Left ventricle myocardium superior (tissue), 1 donor: Measurements from ENCODE around the gene EBF4. TPM values are rescaled to one million over a fixed set of nuclear protein-coding genes. Genes with fewer than 3 reads are reported as not detected.
"Not testable (repeated sequence)": the region's sequence is repeated elsewhere in the genome, so short reads cannot be mapped to it uniquely, and the experiment has no call there.

Experiments
- ATAC-seq: fragments of 200-7000 bp; cut with Tn5 transposase; one replicate; pipeline ENCODE4 v1.9.1; 2020; ENCODE audit warnings: mild to moderate bottlenecking, moderate library complexity
- DNase-seq: peaks from one replicate; pipeline ENCODE4 v3.0.0-alpha.2; 2020
- intact Hi-C: fragments of 100-400 bp; cut with micrococcal nuclease; formaldehyde crosslinking; loops from one replicate; pipeline ENCODE4 v1.11.0; 2022
- total RNA-seq: library from RNA; stranded (reverse); fragmentation: NEBNext Ultra II Directional; extraction: Animal tissue kit (Norgen Biotek cat#: 25700); gene quantifications from one replicate; pipeline ENCODE4 v1.2.1, GENCODE V29; 2021
- donor health status: DM: no; HTN: yes; CAD: no; lungs with severe emphysema.

Gene EBF4
- total RNA-seq, 1 donor from 2014 or later, result 3.7 TPM

DNA sequence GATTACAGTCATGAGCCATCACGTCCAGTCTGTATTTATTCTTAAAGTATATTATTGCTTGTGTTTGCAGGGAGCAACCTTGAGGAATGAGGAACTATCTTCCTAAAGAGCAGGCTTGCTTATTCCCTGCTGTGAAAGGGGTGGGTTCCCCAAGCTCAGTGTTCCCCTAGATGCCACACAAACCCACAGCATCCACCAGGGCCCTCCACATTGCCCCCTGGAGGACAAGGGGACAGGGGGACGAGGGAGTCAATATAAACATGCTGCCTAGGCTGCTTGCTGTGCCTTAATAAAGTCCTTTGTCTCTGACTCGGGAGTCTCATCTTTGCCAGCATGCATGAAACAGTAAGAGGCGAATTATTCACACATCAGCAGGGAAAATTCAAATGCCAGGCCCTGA is 20.6 kb upstream of the EBF4 start:
- DNase-seq (no peak), ATAC-seq (no peak)
- intact Hi-C loops, result no loop called here

DNA sequence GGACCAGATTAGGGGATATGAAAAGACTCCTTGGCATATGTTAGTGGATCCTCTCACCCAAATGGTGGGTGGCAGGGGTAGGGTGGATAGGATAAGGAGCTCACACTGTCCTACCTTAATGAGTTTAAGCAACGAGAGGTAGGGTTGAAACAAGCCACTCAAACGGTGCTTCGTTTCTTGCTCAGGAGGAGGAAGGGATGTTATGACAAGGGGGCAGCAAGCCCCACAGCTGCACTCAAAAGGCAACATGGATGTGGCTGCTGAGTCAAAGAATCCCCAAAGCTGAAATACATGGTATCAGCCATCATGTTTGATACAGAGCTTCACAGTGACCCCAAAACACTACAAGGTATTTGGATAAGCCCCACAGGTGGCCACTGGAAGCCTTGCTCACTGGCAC is 20.1 kb upstream of the EBF4 start:
- ATAC-seq, result no peak
- no peak for DNase-seq
- intact Hi-C loops, result no loop called here

DNA sequence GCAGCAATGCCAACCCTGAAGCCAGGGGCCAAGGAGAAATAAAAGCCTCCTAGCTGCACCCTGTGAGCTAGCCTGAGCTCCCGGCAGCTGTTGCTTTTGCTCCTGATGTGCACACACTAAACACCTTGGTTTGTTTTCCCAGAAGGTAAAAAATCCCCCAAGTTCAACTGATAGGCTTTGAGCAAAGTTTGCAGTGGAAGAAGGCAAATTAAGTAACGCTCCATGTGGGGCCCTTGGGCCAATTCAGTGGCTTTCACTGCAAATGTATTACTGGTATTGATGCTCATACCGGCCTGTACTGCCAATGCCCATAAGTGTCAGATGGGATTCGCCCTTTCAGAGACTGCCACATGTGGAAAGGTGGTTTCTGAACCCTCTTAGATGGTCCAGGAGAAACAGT is 19.1 kb upstream of the EBF4 start:
- DNase-seq (no peak), ATAC-seq (no peak)
- intact Hi-C loops, result no loop called here

DNA sequence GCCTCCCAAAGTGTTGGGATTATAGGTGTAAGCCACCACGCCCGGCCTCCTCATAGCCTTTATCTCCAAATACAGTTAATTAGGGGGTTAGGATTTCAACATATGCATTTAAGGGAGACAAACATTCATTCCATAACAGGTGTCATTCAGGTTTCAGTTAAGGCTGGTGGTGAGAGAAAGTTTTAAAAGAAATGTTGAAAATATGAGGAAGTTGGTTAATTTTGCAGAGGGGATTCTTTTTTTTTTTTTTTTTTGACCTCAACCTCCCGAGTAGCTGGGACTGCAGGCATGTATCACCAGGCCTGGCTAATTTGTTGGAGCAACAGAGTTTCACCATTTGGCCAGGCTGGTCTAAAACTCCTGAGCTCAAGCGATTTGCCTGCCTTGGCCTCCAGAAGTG is 12.5 kb upstream of the EBF4 start:
- DNase-seq (no peak), ATAC-seq (no peak)
- intact Hi-C loops, result no loop called here

DNA sequence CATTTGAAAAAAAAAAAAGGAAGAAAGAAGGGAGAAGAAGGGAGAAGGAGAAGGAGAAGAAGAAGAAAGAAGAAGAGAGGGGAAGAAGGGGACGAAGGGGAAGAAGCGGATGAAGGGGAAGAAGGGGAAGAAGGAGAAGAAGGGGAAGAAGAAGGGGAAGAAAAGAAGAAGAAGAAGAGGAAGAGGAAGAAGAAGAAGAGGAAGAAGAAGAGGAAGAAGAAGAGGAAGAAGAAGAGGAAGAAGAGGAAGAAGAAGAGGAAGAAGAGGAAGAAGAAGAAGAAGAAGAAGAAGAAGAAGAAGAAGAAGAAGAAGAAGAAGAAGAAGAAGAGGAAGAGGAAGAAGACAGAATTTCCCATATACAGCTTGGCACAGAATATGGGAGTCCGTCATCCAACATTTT is 10.5 kb upstream of the EBF4 start:
- DNase-seq, intact Hi-C loops, ATAC-seq: not testable (repeated sequence)

DNA sequence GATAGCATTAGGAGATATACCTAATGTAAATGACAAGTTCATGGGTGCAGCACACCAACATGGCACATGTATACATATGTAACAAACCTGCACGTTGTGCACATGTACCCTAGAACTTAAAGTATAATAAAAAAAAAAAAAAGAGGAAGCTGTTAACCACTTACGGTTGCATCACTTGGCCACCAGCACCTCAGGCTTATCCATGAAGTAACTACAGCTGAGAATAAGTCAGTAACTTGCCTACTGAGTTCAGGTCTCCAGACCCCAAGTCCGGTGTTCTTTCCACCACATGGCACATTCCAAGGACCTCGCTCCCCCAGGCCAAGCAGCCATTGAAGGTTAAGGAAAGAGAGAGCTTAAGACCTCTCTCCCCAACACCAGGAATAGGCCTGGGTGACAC is 7.8 kb upstream of the EBF4 start:
- intact Hi-C loops, DNase-seq, ATAC-seq: not testable (repeated sequence)

DNA sequence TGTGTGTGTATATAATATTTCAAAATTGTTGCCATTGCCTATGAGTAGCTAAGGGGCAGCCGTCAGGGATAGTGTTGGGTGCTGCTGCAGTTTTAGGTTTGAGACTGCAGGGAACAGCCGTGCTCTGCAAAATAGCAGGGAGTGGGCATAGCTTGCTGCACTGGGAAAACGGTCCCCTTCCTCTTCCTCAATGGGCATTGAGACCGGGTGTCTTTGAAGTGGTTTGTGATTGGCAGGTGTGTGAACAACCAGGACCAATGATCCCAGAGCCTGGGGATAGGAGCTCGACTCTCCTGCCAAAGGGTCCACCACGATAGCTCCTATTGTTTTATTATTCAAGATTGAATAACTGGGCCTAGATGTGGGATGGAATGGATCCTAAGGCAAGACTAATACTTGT is 5.1 kb upstream of the EBF4 start:
- no peak for DNase-seq
- intact Hi-C loops, result no loop called here
- no peak for ATAC-seq

DNA sequence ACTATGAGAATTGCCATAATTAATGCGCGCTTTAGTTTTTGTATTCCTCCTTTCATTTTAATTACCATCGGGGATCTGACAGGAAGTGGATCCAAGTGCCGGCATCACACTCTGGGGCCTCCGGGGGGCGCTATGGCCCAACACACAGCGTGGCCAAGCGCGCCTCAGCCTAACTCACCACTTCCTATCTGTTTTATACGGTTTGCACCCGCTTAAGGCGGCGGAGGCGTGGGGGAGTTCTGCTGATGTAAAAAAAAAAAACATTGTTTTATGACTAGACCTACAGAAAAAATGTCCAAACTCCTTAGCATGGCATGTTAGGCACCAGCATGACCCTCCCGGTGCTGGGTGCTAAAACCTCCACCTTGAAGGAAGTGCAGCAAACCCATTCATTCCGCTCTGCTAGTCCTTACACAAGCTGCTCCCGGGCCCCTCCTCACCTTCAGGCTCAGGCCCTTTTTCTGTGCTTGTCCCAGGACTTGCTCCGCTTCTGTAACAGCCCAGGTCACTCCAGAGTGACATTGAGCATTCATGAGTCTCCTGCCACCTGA is 4.5 kb upstream of the EBF4 start:
- peak; percentile 44 for ATAC-seq
- DNase-seq, result peak; percentile 61
- intact Hi-C loops, result no loop called here

DNA sequence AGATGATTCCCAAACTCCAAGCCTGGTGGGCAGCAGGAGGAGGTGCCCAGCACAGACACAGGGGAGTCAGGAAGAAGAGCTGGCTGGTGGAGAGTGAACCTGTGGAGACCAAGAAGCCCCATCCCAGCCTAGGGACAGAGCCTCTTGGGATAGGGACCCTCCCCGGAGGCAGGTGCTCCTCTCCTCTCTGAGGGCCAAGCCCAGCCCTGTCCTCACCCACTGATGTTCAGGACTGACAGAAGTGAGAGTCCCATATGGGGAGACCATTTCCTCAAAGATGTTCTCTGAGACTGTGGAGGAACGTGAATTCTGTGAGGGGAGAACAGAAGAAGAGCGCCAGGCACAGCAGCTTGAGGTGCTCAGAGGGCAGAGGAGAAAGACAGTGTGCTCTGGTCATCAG is 2.4 kb upstream of the EBF4 start:
- intact Hi-C loops, result no loop called here

DNA sequence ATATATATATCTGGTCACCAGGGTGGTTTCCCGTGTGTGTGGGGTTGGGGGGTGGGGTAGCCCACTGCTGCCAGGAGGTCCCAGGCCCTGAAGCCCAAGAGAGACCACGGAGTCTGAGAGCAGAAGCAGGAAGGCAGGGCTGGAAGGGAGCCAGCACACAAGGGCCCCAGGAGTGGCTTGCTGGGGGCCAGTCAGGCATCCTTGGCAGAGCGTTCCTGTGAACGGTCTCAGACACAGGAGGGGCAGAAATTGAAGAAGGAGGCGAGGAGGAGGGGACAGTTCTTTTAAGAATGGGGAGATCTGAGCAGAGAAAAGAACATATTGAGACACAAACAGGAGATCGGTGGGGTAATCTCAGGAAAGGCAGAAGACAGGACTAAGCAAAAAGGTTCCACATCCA is 1.9 kb upstream of the EBF4 start:
- intact Hi-C loops, result no loop called here
- no peak for ATAC-seq
- DNase-seq, result no peak

More for the DNA sequence above, 2.4 kb upstream of the EBF4 start:
- no peak for DNase-seq
- no peak for ATAC-seq

DNA sequence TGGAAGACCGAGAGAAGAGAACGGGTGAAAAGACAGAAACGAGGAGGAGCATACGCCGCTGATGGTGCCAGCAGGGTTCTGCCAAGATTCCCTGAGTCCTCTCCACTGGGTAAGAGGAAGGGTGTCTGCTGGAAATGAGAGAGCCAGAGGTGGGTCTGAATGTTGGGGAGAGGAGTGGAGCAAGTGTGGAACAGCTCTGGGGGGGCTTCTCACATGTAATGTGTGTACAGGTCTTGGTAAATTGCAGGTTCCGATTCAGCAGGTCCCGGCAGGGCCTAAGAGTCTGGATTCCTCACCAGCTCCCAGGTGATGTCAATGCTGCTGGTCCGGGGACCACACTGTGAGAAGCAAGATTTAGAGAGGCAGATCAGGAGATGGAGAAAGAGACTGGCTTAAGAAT is 1.5 kb upstream of the EBF4 start:
- no peak for DNase-seq
- no peak for ATAC-seq
- intact Hi-C loops, result no loop called here

DNA sequence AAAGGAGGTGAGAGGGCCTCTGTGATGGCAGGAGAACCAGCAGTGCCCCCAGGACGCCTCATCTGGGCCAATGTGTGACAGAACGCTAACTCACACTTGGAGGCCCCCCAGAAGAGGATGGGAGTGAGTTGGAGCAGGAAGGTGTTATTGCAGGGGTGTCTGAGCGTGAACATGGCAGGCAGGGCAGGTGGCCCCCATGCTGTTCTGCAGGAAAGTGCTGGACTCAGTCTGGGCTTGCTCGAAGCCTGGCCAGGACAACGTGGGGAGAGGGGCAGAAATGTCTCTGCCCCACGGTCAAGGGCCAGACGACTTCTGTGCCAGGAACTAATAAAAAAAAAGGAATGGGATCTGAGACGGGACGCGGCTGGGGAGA is 931 bp upstream of the EBF4 start:
- no peak for DNase-seq
- intact Hi-C loops, result no loop called here

DNA sequence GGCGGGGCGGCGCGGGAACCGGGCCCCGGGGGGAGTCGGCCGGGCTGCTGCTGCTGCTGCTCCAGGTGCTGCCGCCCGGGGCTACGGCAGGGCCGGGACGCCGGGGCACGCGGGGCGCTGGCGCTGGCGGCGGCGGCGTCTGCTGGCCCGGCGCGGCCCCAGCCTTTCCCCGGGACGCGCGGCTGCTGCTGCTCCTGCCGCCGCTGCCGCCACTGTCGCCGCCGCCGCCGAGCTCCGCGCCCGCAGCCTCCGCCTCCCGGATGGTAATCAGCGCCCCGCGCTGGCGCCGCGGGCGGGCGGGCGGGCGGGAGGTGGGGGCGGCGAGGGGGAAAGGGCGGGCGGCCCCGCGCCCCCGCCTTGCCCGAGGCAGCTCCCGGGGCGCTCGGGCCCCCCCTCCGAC is 306 bp downstream of the EBF4 start:
- ATAC-seq (no peak), DNase-seq (peak; percentile 40)
- intact Hi-C loops, result no loop called here

More for the DNA sequence above, 931 bp upstream of the EBF4 start:
- ATAC-seq, result no peak

DNA sequence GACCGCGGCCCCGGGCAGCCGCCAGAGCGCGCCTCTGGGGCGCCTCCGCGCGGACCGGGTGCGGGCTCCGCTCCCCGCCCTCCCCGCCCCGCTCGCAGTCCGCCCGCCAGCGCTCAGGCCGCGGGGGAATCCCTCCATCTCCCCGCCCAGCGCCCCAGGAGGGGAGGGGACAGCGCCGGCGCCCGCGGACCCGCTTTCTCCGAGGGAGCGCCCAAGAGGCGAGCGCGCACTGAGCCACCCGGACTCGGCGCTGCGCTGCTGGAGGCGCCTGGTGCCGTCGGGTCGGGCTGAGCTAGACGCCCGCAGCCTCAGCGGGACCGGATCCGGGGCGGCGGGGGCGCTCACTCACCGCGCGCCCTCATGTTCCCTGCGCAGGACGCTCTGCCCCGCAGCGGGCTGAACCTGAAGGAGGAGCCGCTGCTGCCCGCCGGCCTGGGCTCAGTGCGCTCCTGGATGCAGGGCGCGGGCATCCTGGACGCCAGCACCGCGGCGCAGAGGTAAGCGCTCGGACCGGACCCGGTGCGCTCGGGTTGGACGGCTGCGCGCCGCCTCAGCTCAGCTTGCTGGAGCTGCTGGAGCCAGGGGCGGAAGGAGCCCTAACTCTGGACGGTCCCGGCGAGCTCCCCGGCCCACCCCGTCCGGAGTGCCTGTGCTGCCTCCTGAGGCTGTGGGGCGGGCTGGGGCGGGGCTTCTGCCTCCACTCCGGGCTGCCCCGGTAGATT is 867 bp downstream of the EBF4 start:
- DNase-seq (peak; percentile 68), ATAC-seq (peak; percentile 64)
- intact Hi-C loops, result no loop called here

DNA sequence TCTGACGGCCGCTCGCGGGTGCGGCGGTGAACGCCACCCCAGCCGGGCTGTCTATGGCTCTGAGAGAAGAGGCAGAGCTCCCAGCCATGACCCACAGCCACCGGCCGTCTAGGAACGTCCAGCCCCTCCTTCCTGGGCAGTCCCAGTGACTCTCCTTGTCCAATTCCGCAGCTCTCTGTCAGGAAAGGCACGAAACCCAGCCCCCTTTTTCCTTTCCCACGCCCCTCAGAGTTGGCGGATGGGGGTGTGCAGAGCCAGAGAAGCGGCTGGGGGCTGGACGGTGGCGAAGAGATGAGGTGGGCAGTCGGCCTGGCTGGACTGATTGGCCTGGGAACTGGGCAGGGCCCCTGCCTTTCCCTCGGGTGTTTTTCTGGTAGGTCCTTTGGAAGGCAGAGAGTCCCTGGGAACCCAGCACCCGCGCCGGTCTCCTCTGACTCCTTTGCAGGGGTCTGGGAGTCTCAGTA is 1.5 kb downstream of the EBF4 start:
- intact Hi-C loops, result no loop called here
- ATAC-seq, result no peak
- no peak for DNase-seq

DNA sequence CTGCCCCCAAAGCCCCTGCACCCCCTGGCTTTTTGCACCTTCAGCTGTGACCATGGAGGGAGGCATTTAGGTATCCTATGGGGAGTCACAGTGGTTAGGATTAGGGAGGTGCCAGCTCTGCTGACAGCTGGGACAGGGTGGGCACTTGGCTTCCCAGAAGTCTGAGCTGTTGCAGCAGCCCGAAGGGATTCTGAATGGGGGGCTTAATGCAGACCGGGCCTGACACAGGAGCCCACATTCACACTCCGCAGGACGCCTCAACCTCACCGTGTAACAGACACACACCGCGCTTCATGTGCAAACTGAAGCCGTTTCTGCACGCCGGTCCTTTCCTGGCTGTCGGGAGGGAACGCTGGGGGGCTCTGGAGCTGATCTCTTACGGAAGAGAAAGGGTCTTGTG is 1.9 kb downstream of the EBF4 start:
- intact Hi-C loops, result no loop called here

DNA sequence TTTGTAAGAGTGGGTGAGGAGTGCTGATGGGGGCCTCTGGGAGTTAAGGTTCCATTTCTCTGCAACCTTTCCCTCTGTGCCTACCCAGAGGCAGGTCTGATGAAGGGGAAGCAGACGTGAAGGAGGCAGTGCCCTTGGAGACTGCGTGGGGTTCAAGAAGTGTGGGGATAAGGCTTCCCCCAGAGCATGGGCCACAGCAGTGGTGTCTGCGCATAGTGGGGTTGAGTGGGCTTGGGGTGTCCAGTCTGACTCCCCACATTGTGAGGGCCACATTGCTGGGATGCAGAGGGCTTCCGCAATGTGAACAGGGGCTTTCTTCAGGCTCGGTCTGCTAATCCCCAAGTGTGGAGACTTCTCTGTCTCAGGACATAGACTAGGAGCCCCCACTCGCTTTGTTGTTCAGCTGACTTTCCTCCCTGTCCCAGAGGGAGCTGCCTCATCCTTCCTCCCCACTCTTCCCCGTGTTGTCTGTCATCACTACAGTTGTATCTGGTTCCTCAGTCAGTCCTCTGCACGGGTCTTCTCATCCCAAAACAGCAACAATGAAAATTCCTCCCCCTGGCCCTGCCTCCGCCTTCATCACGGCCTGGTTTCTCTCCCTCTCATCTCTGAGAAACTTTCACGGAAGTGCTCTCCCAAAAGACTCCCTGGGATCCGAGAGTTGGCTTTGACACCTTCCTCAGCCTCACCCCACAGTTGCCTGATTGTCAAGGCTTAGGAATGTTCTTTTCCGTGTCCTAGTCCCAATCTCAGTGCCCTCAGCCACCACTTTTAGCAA is 2.8 kb downstream of the EBF4 start:
- ATAC-seq, result no peak
- DNase-seq, result peak; percentile 11
- intact Hi-C loops, result no loop called here

More for the DNA sequence above, 1.9 kb downstream of the EBF4 start:
- ATAC-seq (no peak), DNase-seq (peak; percentile 8)

DNA sequence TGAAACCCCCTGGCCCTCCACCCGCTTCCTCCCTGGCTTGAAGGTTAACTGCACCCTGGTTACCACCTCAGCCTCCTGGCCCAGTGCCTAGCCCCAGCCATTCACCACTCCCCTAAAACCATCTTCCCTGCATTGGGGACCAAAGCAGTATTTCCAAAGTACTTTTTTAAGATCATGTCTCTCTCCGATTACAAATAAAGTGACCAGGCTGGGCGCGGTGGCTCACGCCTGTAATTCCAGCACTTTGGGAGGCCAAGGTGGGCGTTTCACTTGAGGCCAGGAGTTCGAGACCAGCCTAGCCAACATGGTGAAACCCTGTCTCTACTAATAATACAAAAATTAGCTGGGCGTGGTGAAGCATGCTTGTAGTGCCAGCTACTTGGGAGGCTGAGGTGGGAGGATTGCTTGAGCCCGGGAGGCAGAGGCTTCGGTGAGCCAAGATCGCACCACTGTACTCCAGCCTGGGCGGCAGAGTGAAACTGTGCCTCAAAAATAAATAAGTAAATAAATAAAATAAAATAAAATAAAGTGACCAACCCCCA is 3.5 kb downstream of the EBF4 start:
- ATAC-seq, DNase-seq, intact Hi-C loops: not testable (repeated sequence)

DNA sequence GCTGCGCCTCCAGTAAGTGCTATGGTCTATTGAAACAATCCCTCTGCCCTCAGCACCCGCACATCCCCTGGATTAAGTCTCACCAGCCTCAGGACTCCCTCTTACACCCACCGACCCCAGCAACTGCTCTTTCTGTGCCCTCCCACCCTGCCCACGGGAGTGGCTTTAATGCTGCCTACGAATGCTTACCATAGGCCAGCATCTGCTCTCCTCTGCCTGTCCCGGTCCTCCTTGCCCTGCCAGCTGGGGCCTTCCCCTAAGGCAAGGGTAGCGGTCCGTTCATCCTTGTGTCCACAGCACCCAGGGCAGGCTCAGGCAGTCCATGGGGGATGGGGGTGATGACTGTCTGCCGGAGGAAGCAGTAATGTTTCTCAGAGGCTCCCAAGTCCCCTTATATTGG is 4.1 kb downstream of the EBF4 start:
- intact Hi-C loops, result no loop called here
- DNase-seq (no peak), ATAC-seq (no peak)

DNA sequence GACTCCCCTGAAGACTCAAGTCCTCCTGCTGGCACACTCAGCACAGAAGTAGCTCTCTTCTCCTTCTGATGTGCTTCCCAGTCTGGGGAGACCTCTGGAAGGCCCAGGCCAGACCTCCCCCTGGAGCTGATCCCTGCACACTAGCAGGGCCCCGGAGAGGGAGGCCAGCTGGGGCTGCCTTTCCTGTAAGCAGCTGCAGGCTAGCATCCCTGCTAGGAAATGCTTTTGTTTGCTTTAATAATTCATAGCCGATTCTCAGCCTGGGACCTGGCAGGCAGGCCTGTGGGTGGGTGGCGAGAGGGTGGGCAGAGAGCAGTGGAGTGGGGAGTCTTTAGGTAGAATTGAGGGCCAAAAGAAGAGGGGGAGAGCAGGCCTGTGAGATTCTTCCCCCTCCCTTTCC is 5.2 kb downstream of the EBF4 start:
- DNase-seq, result no peak
- intact Hi-C loops, result no loop called here

More for the DNA sequence above, 5.2 kb downstream of the EBF4 start:
- no peak for ATAC-seq
